Daoy (cell line): ENCODE data around the gene CARD11. TPM values are rescaled to one million over a fixed set of nuclear protein-coding genes. Genes with fewer than 3 reads are reported as not detected.
"Not testable (repeated sequence)": the region's sequence is repeated elsewhere in the genome, so short reads cannot be mapped to it uniquely, and the experiment has no call there.

Source experiments
- DNase-seq: peaks from one replicate; pipeline ENCODE4 v3.0.0-alpha.2; 2015; ENCODE audit warnings: low read depth
- total RNA-seq: library from RNA; depleted of rRNA; stranded (reverse); fragments of >200 nt; shearing (Covaris generic); gene quantifications from 2 replicates; pipeline ENCODE4 v1.2.3, GENCODE V29; 2014

The CARD11 gene
- total RNA-seq, 1 experiment from 2014 or later, result 4.5 TPM

DNA sequence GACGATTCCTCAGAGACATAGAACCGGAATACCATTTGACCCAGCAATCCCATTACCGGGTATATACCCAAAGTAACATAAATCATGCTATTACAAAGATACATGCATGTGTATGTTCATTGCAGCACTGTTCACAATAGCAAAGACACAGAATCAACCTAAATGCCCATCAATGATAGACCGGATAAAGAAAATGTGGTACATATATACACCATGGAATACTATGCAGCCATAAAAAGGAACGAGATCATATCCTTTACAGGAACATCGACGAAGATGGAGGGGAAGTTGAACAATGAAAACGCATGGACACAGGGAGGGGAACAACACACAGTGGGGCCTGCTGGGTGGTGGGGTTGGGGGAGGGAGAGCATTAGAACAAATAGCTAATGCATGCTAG lies 22.4 kb downstream of the CARD11 start:
- not testable (repeated sequence) for DNase-seq

DNA sequence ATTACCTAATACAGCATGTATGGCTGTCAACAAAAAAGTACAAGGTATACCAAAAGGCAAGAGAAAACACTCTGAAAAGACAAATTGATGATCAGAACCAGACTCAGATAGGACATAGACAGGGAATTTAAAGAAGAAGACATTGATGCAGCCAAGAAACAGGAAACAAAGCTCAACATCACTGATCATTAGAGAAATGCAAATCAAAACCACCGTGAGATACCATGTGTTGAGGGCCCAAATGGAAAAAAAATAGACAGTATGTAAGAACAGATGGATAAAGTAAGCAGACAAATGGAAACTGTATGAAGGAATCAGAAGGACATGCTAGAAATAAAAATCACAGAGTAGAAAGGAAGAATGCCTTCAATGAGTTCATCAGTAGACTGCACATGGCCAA lies 23.3 kb downstream of the CARD11 start:
- no peak for DNase-seq

DNA sequence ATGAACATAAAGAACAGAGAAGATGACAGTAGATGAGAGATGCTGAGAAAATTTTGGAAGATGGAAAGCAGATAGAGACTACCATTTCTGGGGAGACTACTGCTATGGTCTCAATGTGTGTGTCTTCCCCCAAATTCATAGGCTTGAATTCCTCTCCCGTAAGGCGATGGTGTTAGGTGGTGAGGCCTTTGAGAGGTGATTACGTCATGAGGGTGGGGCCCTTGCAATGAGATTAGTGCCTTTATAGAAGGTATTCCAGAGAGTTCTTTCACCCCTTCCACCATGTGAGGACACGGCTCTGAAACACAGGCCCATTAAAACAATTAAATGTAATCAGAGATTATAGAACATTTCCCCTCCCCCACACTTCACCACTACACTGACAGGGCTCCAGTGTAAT lies 23.9 kb downstream of the CARD11 start:
- no peak for DNase-seq

DNA sequence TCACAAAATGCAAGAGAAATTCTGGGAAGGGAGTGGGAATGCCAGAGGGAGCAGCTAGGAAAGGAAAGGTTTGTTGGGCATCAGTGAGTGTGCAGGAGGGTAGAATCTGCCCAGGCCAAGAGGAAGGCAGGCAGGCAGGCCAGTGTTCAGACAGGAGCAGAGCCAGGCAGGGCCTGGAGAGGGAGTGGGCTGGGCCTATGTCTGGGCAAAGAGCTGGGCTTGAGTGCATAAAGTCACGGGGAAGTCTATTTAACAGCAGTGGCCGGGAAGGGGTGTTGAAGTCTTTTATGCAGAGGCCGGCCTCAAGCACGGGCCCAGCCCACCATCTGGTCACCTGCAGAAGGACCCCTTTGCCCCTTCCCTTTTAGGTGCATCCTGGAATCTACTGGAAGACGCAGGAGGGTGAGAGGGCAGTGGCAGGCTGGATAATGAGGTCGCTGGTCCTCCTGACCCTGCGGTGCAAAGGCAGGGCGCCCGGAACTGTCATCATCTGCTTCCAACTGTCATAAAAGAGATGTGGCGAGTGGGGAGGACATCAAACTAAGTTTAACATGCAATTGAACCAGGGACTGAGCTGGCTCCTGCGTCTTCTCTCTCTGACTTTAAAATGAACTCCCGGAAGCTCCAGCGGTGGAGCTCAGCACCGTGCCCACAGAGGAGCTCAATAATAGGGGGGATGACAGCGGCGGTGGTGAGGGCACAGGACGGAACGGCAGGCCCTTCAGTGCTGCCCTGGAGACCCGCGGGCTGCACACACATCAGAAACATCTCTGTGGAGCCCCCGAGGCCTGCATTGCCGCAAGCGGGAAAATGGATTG lies 29.5 kb downstream of the CARD11 start:
- no peak for DNase-seq

DNA sequence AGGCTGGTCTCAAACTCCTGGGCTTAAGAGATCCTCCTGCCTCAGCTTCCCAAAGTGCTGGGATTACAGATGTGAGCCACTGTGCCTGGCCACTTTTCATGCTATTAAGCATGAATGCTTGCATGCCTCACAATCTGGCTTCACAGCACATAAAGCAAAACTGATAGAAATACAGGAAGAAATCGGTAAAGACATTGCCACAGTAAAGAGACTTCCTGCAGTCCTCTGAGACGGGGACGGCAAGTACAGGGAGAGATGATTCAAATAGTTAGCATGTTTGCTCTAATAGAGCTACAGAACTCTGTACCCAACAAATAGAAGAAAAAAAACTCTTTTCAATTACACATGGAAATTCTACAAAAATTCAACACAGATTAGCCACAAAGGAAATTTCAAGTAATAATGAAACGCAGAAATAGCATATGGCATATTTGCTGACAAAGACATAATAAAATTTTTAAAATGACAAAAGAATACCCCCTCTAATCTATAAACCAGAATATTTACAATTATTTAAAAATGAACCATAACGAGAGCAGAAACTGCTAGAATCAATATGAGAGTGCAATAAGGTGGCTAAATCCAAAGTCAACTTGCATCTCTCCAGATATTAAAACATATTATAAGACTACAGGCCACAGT lies 32.3 kb downstream of the CARD11 start:
- no peak for DNase-seq

DNA sequence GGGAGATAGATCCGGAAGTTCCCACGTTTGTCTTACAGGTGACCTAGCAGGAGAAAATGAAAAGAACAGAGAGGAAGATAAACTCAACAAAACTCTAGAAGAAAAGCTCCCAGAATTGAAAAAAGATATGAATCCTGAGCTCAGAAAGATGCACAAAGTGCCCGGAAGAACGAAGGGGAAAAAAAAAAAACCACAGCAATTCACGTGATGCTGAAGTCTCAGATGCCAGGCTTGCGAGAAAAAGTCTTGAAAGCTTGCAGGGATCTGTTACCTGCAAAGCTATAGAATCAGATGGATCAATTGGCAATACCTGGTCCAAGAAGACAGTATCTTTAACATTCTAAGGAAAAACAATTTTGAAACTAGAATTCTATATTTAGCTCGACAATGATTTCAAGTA lies 33.5 kb downstream of the CARD11 start:
- no peak for DNase-seq

DNA sequence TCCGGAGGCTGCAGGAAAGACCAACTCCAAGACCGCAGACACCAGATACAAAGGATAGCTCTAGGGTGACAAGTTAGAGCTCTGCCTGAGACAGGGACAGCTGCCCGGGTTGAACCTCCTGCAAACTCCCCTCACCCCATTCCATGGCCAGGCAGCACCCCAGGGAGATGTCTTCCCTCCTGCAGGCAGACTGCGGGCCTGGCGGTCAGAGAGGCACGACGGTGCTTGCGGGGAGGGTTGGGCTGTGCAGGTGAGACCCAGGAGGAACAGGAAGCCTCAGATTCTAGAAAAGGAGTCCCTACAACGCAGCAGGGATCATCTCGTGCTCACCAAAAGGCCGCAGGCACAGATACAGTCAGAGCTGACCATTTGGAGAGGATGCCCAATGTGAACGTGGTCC lies 34.6 kb downstream of the CARD11 start:
- no peak for DNase-seq

DNA sequence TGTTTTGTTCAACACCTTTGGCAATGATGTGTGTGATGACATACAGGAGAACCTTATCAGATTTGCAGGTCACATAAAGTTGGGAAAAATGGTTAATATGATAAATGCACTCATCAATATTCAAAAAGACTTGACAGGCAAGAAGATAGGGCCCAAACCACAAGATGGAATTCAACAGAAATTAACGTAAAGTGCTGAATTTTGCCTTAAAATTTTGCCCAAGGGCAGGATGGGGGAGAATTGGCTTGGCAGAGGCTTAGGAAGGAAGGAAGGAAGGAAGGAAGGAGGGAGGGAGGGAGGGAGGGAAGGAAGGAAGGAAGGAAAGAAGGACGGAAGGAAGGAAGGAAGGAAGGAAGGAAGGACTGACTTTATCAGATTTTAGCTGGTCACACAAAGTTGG lies 35.3 kb downstream of the CARD11 start:
- no peak for DNase-seq

DNA sequence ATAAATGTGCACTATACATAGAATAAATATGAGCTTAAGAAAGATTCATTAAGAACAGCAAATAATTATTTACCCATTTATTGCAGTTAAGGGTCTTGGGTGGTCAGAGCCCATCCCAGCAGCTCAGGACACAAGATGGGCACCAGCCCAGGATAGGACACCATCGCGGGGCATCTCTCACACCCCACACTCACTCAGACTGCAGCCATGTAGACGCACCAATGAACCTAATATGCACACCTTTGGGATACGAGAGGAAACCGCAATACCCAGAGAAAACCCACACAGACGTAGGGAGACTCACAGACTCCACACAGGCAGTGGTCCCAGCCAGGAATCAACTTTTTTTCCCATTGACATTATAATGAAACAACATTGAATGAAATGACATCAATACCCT lies 36.0 kb downstream of the CARD11 start:
- DNase-seq, result no peak

DNA sequence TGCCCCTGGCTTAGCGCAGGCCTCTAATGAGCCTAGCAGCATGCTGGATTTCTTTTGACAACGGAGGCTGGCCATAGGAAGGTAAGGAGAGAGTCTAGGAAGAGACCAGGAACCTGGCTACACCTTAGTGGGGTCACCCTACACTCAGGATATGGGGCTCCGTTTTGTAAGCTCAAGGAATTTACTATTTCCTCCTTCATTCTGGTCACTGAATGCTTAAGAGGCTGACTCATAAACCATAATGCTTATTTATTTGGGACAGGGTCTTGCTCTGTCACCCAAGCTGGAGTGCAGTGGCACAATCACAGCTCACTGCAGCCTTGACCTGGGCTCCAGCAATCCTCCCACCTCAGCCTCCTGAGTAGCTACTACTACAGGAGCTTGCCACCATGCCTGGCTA lies 38.4 kb downstream of the CARD11 start:
- DNase-seq, result peak; percentile 24

DNA sequence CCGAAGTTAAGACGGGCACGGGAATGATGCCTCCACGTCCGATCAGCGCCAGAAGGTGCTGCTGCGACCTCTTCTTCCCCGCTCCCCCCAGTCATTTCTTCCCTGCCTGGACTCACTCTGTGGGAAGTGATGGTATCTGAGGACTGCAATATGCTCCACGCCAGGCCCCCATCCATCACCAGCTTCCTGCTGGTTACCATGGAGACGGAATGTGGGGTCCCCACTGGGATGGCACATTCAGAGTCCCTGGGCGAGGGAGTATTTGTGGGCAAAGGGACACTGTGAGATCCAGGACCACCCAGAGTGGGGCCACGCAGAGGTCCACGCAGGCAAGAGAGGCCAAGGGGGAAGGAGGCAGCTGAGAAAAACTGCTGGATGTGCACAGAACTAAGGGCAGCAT lies 39.7 kb downstream of the CARD11 start:
- DNase-seq, result no peak

DNA sequence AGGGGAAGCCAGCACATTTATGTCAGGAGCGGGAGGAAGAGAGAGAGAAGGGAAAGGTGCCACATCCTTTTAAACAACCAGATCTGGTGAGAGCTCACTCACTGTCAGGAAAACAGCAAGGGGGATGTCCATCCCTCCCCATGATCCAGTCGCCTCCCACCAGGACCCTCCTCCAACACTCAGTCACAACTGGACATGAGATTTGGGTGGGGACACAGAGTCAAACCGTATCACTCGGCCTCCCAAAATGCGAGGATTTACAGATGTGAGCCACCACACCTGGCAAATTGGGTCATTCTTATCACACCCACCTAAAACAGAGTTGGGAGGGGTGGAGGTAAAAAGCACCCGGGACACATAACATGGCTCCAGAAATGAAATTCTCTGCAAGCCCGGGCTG lies 41.0 kb downstream of the CARD11 start:
- DNase-seq, result no peak

DNA sequence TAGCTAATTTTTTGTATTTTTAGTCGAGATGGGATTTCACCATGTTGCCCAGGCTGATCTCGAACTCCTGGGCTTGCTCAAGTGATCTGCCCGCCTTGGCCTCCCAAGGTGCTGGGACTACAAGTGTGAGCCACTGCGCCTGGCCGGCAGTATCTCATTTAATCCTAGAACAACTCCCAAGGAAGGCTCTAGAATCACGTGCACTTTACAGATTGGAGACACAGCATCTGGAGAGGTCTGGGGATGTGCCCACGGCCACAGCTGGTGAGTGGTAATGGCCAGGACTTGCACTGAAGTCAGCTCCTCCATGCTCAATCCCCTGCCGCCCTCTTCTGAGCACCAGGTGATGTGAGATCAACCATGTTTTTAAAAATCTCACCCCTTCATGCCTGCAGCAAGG lies 43.1 kb downstream of the CARD11 start:
- DNase-seq, result no peak

DNA sequence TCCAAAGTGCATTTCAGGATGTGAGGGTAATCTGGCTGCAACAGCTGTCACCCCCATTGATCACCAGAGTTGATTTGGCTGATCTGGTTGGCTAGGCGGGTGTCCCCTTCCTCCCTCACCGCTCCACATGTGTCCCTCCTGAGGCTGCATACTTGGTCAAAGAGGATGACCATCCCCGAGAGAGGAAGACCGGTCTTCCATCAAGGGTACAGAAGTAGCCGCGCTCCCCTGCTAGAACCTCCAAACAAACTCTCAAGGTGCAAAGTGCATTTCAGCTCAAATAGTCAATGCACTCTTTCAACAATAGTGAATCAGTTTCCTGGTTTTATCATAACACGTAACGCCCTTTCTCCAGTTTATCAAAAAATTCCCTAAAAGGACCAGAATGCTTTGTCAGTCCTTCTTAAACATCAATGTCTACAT lies 44.6 kb downstream of the CARD11 start:
- no peak for DNase-seq

DNA sequence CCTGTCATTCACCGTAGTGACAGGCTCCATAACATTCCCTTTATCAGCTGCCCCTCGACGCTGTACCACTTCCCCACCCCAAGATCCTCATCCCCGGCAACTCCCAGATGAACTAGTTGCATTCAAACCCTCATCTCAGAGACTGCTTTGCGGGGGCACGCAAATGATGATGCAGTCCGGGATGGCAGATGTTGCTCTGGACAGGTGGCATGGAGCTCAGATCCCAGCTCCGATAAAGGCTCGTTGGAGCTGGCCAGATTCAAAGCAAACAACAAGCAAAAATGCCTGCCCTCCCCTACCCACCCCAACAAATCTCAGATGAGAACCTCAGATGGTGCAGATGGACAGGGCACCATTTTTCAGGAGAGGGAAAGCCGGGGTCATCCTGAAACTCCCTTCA lies 46.7 kb downstream of the CARD11 start:
- no peak for DNase-seq

DNA sequence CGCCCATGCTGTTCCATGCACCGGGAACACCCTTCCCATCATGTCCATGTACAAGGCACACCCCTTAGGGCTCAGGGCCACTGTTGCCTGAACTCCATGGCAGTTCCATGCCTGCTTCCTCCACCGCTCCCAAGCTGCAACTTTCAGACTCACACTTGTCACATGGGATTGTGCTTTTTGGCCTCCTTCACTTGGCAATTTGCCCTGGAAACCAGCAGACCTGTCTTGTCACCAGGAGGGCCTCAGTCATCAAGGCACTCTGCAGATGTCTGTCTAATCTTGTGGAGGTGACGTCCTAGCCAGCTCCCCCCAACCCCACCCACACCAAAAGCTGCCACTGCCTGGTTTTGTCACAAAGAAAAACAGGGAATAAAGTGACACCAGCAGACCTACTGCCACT lies 47.5 kb downstream of the CARD11 start:
- no peak for DNase-seq

DNA sequence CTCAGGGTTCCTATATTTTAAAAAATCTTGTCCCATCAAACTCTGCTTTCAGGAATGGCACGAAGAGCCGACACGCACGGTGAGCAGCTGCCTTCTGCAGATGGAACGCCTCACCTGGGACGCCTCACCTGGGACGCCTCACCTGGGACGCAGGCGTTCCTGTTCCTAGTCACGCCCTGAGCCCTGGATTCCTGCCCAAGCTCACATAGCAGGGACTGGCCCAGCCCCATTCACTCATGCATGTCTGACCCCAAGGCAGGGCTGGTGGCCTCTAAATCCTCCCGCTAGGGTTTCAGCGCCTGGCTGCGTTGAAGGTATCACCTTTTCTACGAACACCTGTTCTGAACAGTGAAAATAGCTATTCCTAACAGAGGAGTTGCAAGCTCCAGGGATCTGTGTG lies 49.8 kb downstream of the CARD11 start:
- no peak for DNase-seq

DNA sequence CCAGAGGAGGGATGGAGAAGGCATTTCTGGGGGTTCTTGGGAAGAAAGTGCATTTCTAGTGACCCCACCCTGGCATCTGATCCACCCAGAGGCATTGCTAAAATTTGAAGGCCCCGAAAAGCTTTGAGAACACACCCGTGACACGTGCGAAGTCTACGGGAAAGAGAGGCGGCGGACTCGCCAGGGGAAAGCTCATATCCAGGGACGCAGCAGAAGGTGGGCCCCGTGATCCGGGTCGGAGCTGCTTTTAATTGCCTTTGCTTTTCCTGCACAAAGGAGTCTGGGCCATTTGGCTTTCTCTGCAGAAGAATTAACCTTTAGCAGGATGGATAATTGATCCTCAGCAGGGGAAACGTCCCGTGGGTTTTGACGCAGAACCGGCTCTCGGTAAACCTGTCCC lies 50.3 kb downstream of the CARD11 start:
- DNase-seq, result no peak

DNA sequence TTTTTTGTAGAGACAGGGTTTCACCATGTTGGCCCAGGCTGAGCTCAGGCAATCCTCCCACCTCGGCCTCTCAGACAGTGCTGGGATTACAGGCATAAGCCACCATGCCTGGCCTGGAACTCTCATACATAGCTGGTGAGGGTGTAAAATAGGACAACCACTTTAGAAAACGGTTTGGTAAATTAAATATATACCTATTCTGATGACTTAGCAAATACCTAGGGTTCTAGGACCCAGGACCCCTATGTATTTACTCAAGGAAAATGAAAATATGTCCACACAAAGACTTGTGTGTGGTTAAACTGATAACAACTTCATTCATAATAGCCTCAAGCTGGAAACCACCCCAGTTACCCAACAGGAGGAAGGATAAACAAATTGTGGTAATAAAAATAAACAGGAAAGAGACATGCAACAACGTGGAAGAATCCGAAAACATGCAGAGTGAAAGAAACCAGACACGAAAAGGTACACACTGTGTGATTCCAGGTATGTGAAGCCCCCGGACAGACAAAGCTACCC lies 52.7 kb downstream of the CARD11 start:
- DNase-seq, result no peak

DNA sequence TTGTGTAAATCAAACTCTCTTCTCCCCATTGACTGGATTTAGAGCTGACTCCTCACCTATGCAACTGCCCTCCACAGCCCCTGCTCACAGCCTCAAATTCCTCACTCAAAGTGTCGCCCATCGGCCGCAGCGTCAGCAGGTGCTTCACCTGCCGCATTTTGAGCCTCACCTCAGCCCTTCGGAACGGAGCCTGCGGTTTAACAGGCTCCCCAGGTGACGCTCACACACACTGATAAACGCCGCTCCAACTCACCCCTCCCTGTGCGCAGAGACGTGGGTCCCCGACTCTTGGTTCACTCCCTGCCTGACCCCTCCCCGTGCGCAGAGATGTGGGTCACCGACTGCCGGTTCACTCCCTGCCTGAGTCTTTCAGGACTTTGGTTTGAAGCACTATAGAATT lies 57.1 kb downstream of the CARD11 start:
- no peak for DNase-seq

DNA sequence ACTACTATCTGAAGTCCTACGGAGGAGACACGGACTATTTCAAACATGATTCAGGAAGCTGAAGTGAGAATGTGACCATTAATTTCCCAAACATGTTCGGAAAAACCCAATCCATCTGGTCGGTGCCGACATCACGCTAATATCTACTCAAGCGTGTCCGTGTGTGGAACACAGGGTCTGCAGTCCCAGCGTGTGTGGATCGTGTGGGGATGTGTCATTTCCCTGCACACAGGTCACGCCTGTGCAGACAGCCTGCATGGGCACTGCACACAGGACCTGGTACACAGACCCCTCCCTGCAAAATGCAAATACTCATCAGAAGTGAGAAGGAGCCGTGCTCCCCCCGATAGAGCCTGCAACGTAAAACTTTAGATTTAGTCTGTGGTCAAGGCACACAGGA lies 57.8 kb downstream of the CARD11 start:
- DNase-seq, result no peak

DNA sequence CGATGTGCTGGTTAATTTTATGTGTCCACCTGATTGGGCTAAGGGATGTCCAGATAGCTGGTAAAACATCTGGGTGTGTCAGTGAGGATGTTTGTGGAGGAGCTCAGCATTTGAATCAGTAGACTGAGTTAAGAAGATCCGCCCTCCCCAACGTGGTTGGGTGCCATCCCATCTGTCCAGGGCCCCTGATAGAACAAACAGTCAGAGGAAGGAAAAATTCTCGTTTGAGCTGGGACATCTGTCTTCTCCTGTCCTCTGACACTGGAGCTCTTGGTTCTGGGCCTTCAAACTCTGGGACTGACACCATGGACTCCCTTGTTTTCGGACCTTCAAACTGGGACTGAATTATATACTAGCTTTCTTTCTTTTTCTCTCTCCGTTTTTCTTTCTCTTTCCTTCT lies 59.6 kb downstream of the CARD11 start:
- no peak for DNase-seq

DNA sequence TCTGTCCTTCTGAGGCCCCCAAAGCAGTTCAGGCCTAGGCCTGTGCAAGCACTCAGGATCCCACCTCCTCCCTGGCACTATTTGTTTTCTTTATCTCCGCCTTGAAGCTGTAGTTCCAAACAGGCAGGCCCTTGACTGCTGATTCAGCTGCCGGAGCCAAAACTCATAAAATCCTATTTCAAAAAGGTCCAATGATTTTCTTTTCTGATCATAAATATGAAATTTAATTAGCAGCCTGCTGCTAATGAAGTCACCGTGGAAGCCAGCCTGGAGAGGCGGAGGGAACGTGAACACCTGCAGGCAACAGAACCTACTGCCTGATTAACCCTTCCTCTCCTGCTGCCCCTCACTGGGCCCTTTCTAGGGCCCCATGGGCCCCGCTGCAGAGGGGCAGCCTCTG lies 60.1 kb downstream of the CARD11 start:
- no peak for DNase-seq
